H1 (cell line): ENCODE data around the gene CLEC7A. TPM values are rescaled to one million over a fixed set of nuclear protein-coding genes. Genes with fewer than 3 reads are reported as not detected.

Experiments used
- CTCF ChIA-PET: fragments of 300-600 bp; sonication (Branson Sonifier 250); formaldehyde crosslinking; loops from one replicate; lab custom pipeline; 2021; ENCODE audit not compliant: partially characterized antibody; lab: Charles Lee
- POLR2A ChIA-PET: fragments of 300-600 bp; sonication (Branson Sonifier 250); formaldehyde crosslinking; loops from one replicate; lab custom pipeline; 2021; ENCODE audit warnings: inconsistent platforms; ENCODE audit not compliant: partially characterized antibody; lab: Charles Lee
- DNase-seq, 2 experiments: peaks; one replicate each; pipeline versions ENCODE4 v3.0.0 to v3.0.0-alpha.2; 2010 to 2022; ENCODE audit warnings: low spot score in 2 of 2, low read depth in 1 of 2, mixed read lengths in 1 of 2
- FAIRE-seq: peaks from 2 replicates; lab custom pipeline; 2011; peaks lifted over from hg19 to GRCh38; lab: Jason Lieb, UNC
- H2AFZ ChIP-seq: 2 replicates; pipeline ENCODE4 v1.8.1; 2012; ENCODE audit warnings: low read length, inconsistent platforms
- H2AK5ac ChIP-seq: 2 replicates; pipeline ENCODE4 v1.6.1; 2013; ENCODE audit warnings: low read depth, low read length
- H2BK120ac ChIP-seq: replicated peaks from 2 replicates; pipeline ENCODE3; 2013; ENCODE audit warnings: low read depth, low read length, inconsistent platforms
- H2BK12ac ChIP-seq: 2 replicates; pipeline ENCODE4 v1.6.1; 2013; ENCODE audit warnings: low read depth, low read length
- H2BK15ac ChIP-seq: 2 replicates; pipeline ENCODE4 v1.6.1; 2013; ENCODE audit warnings: low read length
- H2BK20ac ChIP-seq: 2 replicates; pipeline ENCODE4 v1.6.1; 2013; ENCODE audit warnings: low read length
- H2BK5ac ChIP-seq: 2 replicates; pipeline ENCODE4 v1.6.1; 2013; ENCODE audit warnings: low read depth, low read length
- H3K14ac ChIP-seq: 2 replicates; pipeline ENCODE4 v1.6.1; 2013; ENCODE audit warnings: inconsistent platforms; ENCODE audit not compliant: insufficient read length
- H3K18ac ChIP-seq: 2 replicates; pipeline ENCODE4 v1.6.1; 2013; ENCODE audit warnings: low read length; ENCODE audit errors: extremely low read depth
- H3K23ac ChIP-seq: 2 replicates; pipeline ENCODE4 v1.6.1; 2013; ENCODE audit warnings: inconsistent platforms; ENCODE audit not compliant: insufficient read length
- H3K23me2 ChIP-seq: 2 replicates; pipeline ENCODE4 v1.6.1; 2013; ENCODE audit warnings: low read depth, low read length
- H3K27ac ChIP-seq: 2 replicates; pipeline ENCODE4 v1.6.1; 2011; ENCODE audit warnings: low read depth, low read length, inconsistent platforms
- H3K27me3 ChIP-seq, 4 experiments: replicated peaks in 1 of 4; 1 replicate in 1 of 4; 2 replicates in 3 of 4; pipeline versions ENCODE4 v1.6.1 to v1.8.1; 2011 to 2013; ENCODE audit warnings: low read length in 3 of 4, mild to moderate bottlenecking in 3 of 4, inconsistent platforms in 2 of 4, mixed read lengths in 2 of 4, moderate library complexity in 1 of 4; ENCODE audit not compliant: control insufficient read depth in 3 of 4, insufficient read depth in 3 of 4; ENCODE audit errors: extremely low read depth in 1 of 4
- H3K36me3 ChIP-seq, 4 experiments: 2 replicates each; pipeline versions ENCODE4 v1.6.1 to v1.8.1; 2011 to 2013; ENCODE audit warnings: mild to moderate bottlenecking in 4 of 4, low read length in 3 of 4, moderate library complexity in 2 of 4, control low read depth in 1 of 4, inconsistent platforms in 1 of 4; ENCODE audit not compliant: insufficient read depth in 4 of 4, control insufficient read depth in 2 of 4
- H3K4ac ChIP-seq: replicated peaks from 2 replicates; pipeline ENCODE3; 2013; ENCODE audit warnings: low read length, low read depth, mixed read lengths, inconsistent platforms; ENCODE audit not compliant: insufficient read length
- H3K4me1 ChIP-seq, 4 experiments: replicated peaks in 1 of 4; 1 replicate in 1 of 4; 2 replicates in 3 of 4; pipeline versions ENCODE4 v1.6.1 to v1.8.1; 2011 to 2013; ENCODE audit warnings: low read length in 3 of 4, inconsistent platforms in 2 of 4, mixed read lengths in 1 of 4; ENCODE audit not compliant: insufficient read depth in 4 of 4, control insufficient read depth in 3 of 4
- H3K4me2 ChIP-seq, 2 experiments: 2 replicates each; pipeline versions ENCODE4 v1.6.1 to v1.8.1; 2011 to 2013; ENCODE audit warnings: low read depth in 2 of 2, low read length in 2 of 2, control low read depth in 1 of 2, inconsistent platforms in 1 of 2, mild to moderate bottlenecking in 1 of 2; ENCODE audit not compliant: insufficient read depth in 1 of 2
- H3K4me3 ChIP-seq, 4 experiments: fragments of 200-600, 300-600 bp in 1 of 4; sonication (generic), shearing (Covaris generic), sonication (Bioruptor Twin) in 1 of 4; 2 replicates each; pipeline versions ENCODE4 v1.5.1 to v1.8.1; 2011 to 2016; ENCODE audit warnings: low read length in 4 of 4, low read depth in 3 of 4, control low read depth in 2 of 4, inconsistent platforms in 2 of 4, mild to moderate bottlenecking in 2 of 4, mixed read lengths in 1 of 4, moderate library complexity in 1 of 4; ENCODE audit not compliant: insufficient read depth in 2 of 4; ENCODE audit errors: extremely low read depth in 1 of 4
- H3K56ac ChIP-seq: replicated peaks from 2 replicates; pipeline ENCODE3; 2013; ENCODE audit warnings: low read depth, mild to moderate bottlenecking, mixed read lengths, low read length, inconsistent platforms; ENCODE audit not compliant: insufficient read length
- H3K79me1 ChIP-seq: 2 replicates; pipeline ENCODE4 v1.6.1; 2013; ENCODE audit warnings: low read depth, low read length, control low read depth
- H3K79me2 ChIP-seq, 2 experiments: 2 replicates each; pipeline versions ENCODE4 v1.6.1 to v1.8.1; 2012 to 2013; ENCODE audit warnings: low read length in 2 of 2, mild to moderate bottlenecking in 2 of 2, inconsistent platforms in 1 of 2; ENCODE audit not compliant: insufficient read depth in 2 of 2, control insufficient read depth in 1 of 2
- H3K9ac ChIP-seq, 4 experiments: replicated peaks in 1 of 4; 1 replicate in 1 of 4; 2 replicates in 3 of 4; pipeline versions ENCODE4 v1.6.1 to v1.8.1; 2011 to 2013; ENCODE audit warnings: low read depth in 3 of 4, low read length in 3 of 4, control low read depth in 2 of 4, mild to moderate bottlenecking in 2 of 4, moderate library complexity in 2 of 4, inconsistent platforms in 1 of 4; ENCODE audit errors: extremely low read depth in 1 of 4
- H3K9me3 ChIP-seq, 2 experiments: 2 replicates each; pipeline versions ENCODE4 v1.6.1 to v1.8.1; 2012 to 2013; ENCODE audit warnings: mild to moderate bottlenecking in 2 of 2, moderate library complexity in 2 of 2, control low read depth in 1 of 2, inconsistent platforms in 1 of 2, low read depth in 1 of 2, low read length in 1 of 2, mixed read lengths in 1 of 2; ENCODE audit not compliant: insufficient read depth in 2 of 2
- H4K20me1 ChIP-seq, 2 experiments: replicated peaks in 1 of 2; 2 replicates each; pipeline versions ENCODE3 to v1.8.1; 2011 to 2013; ENCODE audit warnings: inconsistent platforms in 2 of 2, low read length in 2 of 2, mild to moderate bottlenecking in 1 of 2; ENCODE audit not compliant: insufficient read depth in 2 of 2, control insufficient read depth in 1 of 2
- H4K5ac ChIP-seq: 2 replicates; pipeline ENCODE4 v1.6.1; 2013; ENCODE audit warnings: low read length, low read depth, mixed read lengths, inconsistent platforms; ENCODE audit not compliant: insufficient read length
- H4K8ac ChIP-seq: 2 replicates; pipeline ENCODE4 v1.8.0; 2013; ENCODE audit warnings: mild to moderate bottlenecking, moderate library complexity, low read length, inconsistent platforms; ENCODE audit not compliant: insufficient read depth; ENCODE audit errors: extremely low read depth
- H4K91ac ChIP-seq: replicated peaks from 2 replicates; pipeline ENCODE3; 2013; ENCODE audit warnings: low read length, mixed read lengths, inconsistent platforms; ENCODE audit not compliant: insufficient read length
- PHF8 ChIP-seq: fragments of 200-600 bp; sonication (generic); conservative IDR thresholded peaks from 2 replicates; pipeline ENCODE4 v1.7.1; 2012; ENCODE audit warnings: low read depth, mild to moderate bottlenecking, inconsistent platforms, low read length, moderate library complexity
- SP4 ChIP-seq: IDR thresholded peaks from 2 replicates; pipeline ENCODE4 v1.6.1; 2012; ENCODE audit warnings: low read length, inconsistent platforms
- WGBS, 2 experiments: shearing (Covaris generic) in 1 of 2; methylation state at CpG; one replicate each; pipeline versions ENCODE4 v1.1.6 to v1.1.7; 2013 to 2015; ENCODE audit warnings: low lambda C conversion rate in 2 of 2, mixed read lengths in 2 of 2, inconsistent platforms in 1 of 2, low coverage in 1 of 2, missing lambda C conversion rate in 1 of 2; ENCODE audit not compliant: insufficient replicate concordance in 2 of 2, insufficient coverage in 1 of 2, insufficient read length in 1 of 2; ENCODE audit errors: extremely low coverage in 1 of 2, missing lambda C conversion rate in 1 of 2; 5-methylcytosine and 5-hydroxymethylcytosine counted together
- polyA plus RNA-seq, 7 experiments: library from polyadenylated mRNA; depleted of rRNA in 3 of 7; stranded (reverse) in 5 of 7; unstranded in 2 of 7; fragments of >200 nt in 5 of 7; fragments of 200-250 nt in 2 of 7; gene quantifications; 1 replicate in 5 of 7; 2 replicates in 1 of 7; 4 replicates in 1 of 7; pipeline versions ENCODE4 v1.2.1 to v1.2.3, GENCODE V29; 2011 to 2013; ENCODE audit warnings: missing spikeins in 2 of 7, mixed read lengths in 2 of 7
- total RNA-seq: library from RNA; stranded (reverse); fragmentation: NEBNext Ultra II Directional; extraction: Animal tissue kit (Norgen Biotek cat#: 25700); gene quantifications from 2 replicates; pipeline ENCODE4 v1.2.1, GENCODE V29; 2021
- TF ChIP-seq, protein P1 (sequence below), 3 experiments: IDR thresholded peaks; 1 replicate in 2 of 3; 2 replicates in 1 of 3; pipeline versions ENCODE4 v1.5.1 to v1.6.1; 2011; ENCODE audit warnings: low read length in 3 of 3, mild to moderate bottlenecking in 3 of 3, inconsistent platforms in 2 of 3, low read depth in 1 of 3, moderate library complexity in 1 of 3; ENCODE audit not compliant: insufficient read depth in 1 of 3; ENCODE audit errors: control extremely low read depth in 1 of 3

CLEC7A gene
- total and polyA plus RNA-seq, 2 of the 8 experiments (the other 6 are each of a cell fraction or from before 2014, with no cell fraction given), result 0.09 to 0.15 TPM

DNA sequence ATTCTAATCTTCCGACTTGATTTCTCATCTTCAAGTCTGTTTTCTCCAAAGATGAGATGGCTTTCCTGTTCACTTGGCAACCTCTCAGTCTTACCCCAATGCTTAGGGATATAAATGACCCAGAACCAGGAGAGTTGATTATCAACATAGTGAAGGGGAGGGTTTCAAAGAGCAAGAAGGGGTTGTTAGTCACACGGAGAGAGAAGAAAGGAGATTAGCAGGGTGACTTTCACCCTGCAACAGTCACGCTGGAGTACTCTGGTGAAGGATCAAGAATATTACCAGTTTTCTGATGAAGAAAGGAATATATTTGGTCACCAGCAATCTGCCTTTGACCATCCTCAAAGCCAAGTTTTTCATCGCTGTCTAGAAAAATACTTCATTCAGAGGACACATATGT is 48.8 kb upstream of the CLEC7A start, which contains the start of gene TMEM52B:
TMEM52B (plus strand) TSS at position 212 of the 400 bp plus-strand sequence. CDS start 543 bp downstream, outside the sequence.
- H3K79me2 ChIP-seq, result no peaks in the 10 kb centered on the region
- H3K27me3 ChIP-seq, result no peaks in the 10 kb centered on the region
- no peak within 1 kb of the TSS for H3K18ac ChIP-seq
- WGBS, 2 experiments, result 89% methylated on average over 4 of the region's 4 CpGs; no CpG with 5 or more reads in 1 of the 2 experiments
- H4K91ac ChIP-seq, result no peak within 1 kb of the TSS
- no peak within 1 kb of the TSS for H2AK5ac ChIP-seq
- H4K5ac ChIP-seq, result no peak within 1 kb of the TSS
- TF ChIP-seq PHF8 (no peak), SP4 (no peak)
- TF ChIP-seq, protein P1, sequence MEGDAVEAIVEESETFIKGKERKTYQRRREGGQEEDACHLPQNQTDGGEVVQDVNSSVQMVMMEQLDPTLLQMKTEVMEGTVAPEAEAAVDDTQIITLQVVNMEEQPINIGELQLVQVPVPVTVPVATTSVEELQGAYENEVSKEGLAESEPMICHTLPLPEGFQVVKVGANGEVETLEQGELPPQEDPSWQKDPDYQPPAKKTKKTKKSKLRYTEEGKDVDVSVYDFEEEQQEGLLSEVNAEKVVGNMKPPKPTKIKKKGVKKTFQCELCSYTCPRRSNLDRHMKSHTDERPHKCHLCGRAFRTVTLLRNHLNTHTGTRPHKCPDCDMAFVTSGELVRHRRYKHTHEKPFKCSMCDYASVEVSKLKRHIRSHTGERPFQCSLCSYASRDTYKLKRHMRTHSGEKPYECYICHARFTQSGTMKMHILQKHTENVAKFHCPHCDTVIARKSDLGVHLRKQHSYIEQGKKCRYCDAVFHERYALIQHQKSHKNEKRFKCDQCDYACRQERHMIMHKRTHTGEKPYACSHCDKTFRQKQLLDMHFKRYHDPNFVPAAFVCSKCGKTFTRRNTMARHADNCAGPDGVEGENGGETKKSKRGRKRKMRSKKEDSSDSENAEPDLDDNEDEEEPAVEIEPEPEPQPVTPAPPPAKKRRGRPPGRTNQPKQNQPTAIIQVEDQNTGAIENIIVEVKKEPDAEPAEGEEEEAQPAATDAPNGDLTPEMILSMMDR (IDR thresholded peaks at IDR 0.05; ENCODE audit: control extremely low read depth in 1 of 3, insufficient read depth in 1 of 3, low read depth in 1 of 3, low read length in 3 of 3), result no peak
- H3K9ac ChIP-seq, result no peak within 1 kb of the TSS
- H3K4me2 ChIP-seq, result no peak within 1 kb of the TSS
- no peak within 1 kb of the TSS for H2BK15ac ChIP-seq
- no peak within 1 kb of the TSS for H2BK12ac ChIP-seq
- H3K27ac ChIP-seq, result no peak within 1 kb of the TSS
- no peaks in the 10 kb centered on the region for H3K79me1 ChIP-seq
- no peaks in the 10 kb centered on the region for H3K9me3 ChIP-seq
- DNase-seq (no peak), FAIRE-seq (no peak)
- no peak within 1 kb of the TSS for H2BK120ac ChIP-seq
- no peak within 1 kb of the TSS for H4K8ac ChIP-seq
- H3K36me3 ChIP-seq, result no peaks in the 10 kb centered on the region
- no peak within 1 kb of the TSS for H2BK20ac ChIP-seq
- ChIA-PET CTCF (no interaction called here), POLR2A (no interaction called here)
- H3K56ac ChIP-seq, result no peak within 1 kb of the TSS
- H3K4me3 ChIP-seq, result no peak within 1 kb of the TSS
- H3K14ac ChIP-seq, result no peak within 1 kb of the TSS
- 0 out of 2 replicates have a peak within 1 kb of the TSS, but pooled peaks have one; percentile 21 for H2AFZ ChIP-seq
- H4K20me1 ChIP-seq, result no peaks in the 10 kb centered on the region
- no peak within 1 kb of the TSS for H3K23ac ChIP-seq
- no peaks in the 10 kb centered on the region for H3K23me2 ChIP-seq
- no peaks in the 10 kb centered on the region for H3K4me1 ChIP-seq
- H3K4ac ChIP-seq, result no peak within 1 kb of the TSS
- no peak within 1 kb of the TSS for H2BK5ac ChIP-seq
